BLaER1 treated with 17β-estradiol and CSF1 and Interleukin-3, amounts not matched to agents 10 nM and 100 nM (cell line): ENCODE data around the gene PLCB1.

Experiments used
- H3K27ac ChIP-seq, 11 experiments: shearing (Covaris generic); formaldehyde crosslinking; 2 replicates each; pipeline ENCODE4 v1.8.1; 2022
- H3K27me3 ChIP-seq, 11 experiments: shearing (Covaris generic); formaldehyde crosslinking; 2 replicates each; pipeline ENCODE4 v1.8.1; 2022
- H3K36me3 ChIP-seq, 11 experiments: shearing (Covaris generic); formaldehyde crosslinking; 2 replicates each; pipeline ENCODE4 v1.8.1; 2022
- H3K4me1 ChIP-seq, 10 experiments: shearing (Covaris generic); formaldehyde crosslinking; 2 replicates each; pipeline ENCODE4 v1.8.1; 2022
- H3K4me2 ChIP-seq, 11 experiments: shearing (Covaris generic); formaldehyde crosslinking; 2 replicates each; pipeline ENCODE4 v1.8.1; 2022
- H3K4me3 ChIP-seq, 10 experiments: shearing (Covaris generic); formaldehyde crosslinking; 2 replicates each; pipeline ENCODE4 v1.8.1; 2022
- H3K9ac ChIP-seq, 11 experiments: shearing (Covaris generic); formaldehyde crosslinking; 2 replicates each; pipeline ENCODE4 v1.8.1; 2022
- H3K9me3 ChIP-seq, 11 experiments: shearing (Covaris generic); formaldehyde crosslinking; replicated peaks in 1 of 11; 2 replicates each; pipeline ENCODE4 v1.8.1; 2022
- H4K20me1 ChIP-seq, 11 experiments: shearing (Covaris generic); formaldehyde crosslinking; 2 replicates each; pipeline ENCODE4 v1.8.1; 2022
- Cebpa-rat ChIP-seq, 11 experiments: shearing (Covaris generic); IDR thresholded peaks; 2 replicates each; pipeline ENCODE4 v1.8.1; 2022

Gene PLCB1

GRCh38 chr20:8425802-8426201, 293.7 kb downstream of the PLCB1 start:
- Histone ChIP-seq H3K4me2 (no peak overlapping the region), H3K9ac (no peak overlapping the region), H4K20me1 (no peaks in the 10 kb centered on the region), H3K27ac (no peak overlapping the region), H3K4me1 (peaks cover 0 to 15% (median 4%) of the 10 kb centered on the region in 10 experiments; a peak in 6 of 20 replicates), H3K27me3 (no peaks in the 10 kb centered on the region), H3K36me3 (no peaks in the 10 kb centered on the region), H3K9me3 (0 out of 22 replicates have a peak, but pooled peaks cover 0 to 3% (median 0%) of the 10 kb centered on the region in 11 experiments), H3K4me3 (no peak overlapping the region)
- no peak for TF ChIP-seq Cebpa-rat (IDR thresholded peaks at IDR 0.05)

- H3K9ac ChIP-seq: no peak overlapping the region
- H3K27ac ChIP-seq: peak overlapping the region in 3 of 11 experiments; percentile 37 to 67 (median 43); a peak in 5 of 22 replicates
- H3K4me2 ChIP-seq: peak overlapping the region in 4 of 11 experiments; percentile 2 to 36 (median 24); a peak in 5 of 22 replicates
- no peaks in the 10 kb centered on the region for H3K27me3 ChIP-seq
- no peak overlapping the region for H3K4me3 ChIP-seq
- no peaks in the 10 kb centered on the region for H4K20me1 ChIP-seq
- TF ChIP-seq Cebpa-rat (IDR thresholded peaks at IDR 0.05): no peak
- peaks cover 7 to 21% (median 11%) of the 10 kb centered on the region in 10 experiments for H3K4me1 ChIP-seq
- no peaks in the 10 kb centered on the region for H3K36me3 ChIP-seq
- 0 out of 22 replicates have a peak, but pooled peaks cover 0 to 3% (median 0%) of the 10 kb centered on the region in 11 experiments for H3K9me3 ChIP-seq
Measured at GRCh38 chr20:8427419-8428040, 295.5 kb downstream of the PLCB1 start.

GRCh38 chr20:8428988-8429387, 296.9 kb downstream of the PLCB1 start:
- H3K4me2 ChIP-seq: no peak overlapping the region
- no peaks in the 10 kb centered on the region for H3K27me3 ChIP-seq
- no peaks in the 10 kb centered on the region for H3K36me3 ChIP-seq
- H3K27ac ChIP-seq: no peak overlapping the region
- no peak for TF ChIP-seq Cebpa-rat (IDR thresholded peaks at IDR 0.05)
- H3K4me1 ChIP-seq: peaks cover 13 to 32% (median 21%) of the 10 kb centered on the region in 10 experiments
- H4K20me1 ChIP-seq: no peaks in the 10 kb centered on the region
- H3K9ac ChIP-seq: no peak overlapping the region
- H3K9me3 ChIP-seq: 0 out of 22 replicates have a peak, but pooled peaks cover 0 to 3% (median 0%) of the 10 kb centered on the region in 11 experiments
- no peak overlapping the region for H3K4me3 ChIP-seq

- Histone ChIP-seq H3K9ac (no peak overlapping the region), H3K27me3 (no peaks in the 10 kb centered on the region)
Measured at GRCh38 chr20:8431538-8432434, 299.7 kb downstream of the PLCB1 start.

GRCh38 chr20:8432435-8433148, 300.5 kb downstream of the PLCB1 start:
- Histone ChIP-seq H4K20me1 (no peaks in the 10 kb centered on the region), H3K27me3 (no peaks in the 10 kb centered on the region), H3K4me1 (peaks cover 13 to 35% (median 19%) of the 10 kb centered on the region in 10 experiments), H3K9me3 (0 out of 22 replicates have a peak, but pooled peaks cover 0 to 3% (median 0%) of the 10 kb centered on the region in 11 experiments), H3K9ac (no peak overlapping the region), H3K27ac (0 out of 22 replicates have a peak overlapping the region, but pooled peaks of 2 of the 11 experiments have one; percentile 19 to 23), H3K36me3 (no peaks in the 10 kb centered on the region; a peak in 1 of 22 replicates), H3K4me2 (peak overlapping the region in 10 of 11 experiments; percentile 36 to 78 (median 60); a peak in 19 of 22 replicates), H3K4me3 (no peak overlapping the region)
- no peak for TF ChIP-seq Cebpa-rat (IDR thresholded peaks at IDR 0.05)

More at GRCh38 chr20:8431538-8432434, 299.7 kb downstream of the PLCB1 start:
- Histone ChIP-seq H4K20me1 (no peaks in the 10 kb centered on the region), H3K9me3 (0 out of 22 replicates have a peak, but pooled peaks cover 0 to 3% (median 0%) of the 10 kb centered on the region in 11 experiments), H3K4me3 (no peak overlapping the region), H3K36me3 (no peaks in the 10 kb centered on the region; a peak in 1 of 22 replicates), H3K27ac (no peak overlapping the region), H3K4me2 (peak overlapping the region in 9 of 11 experiments; percentile 36 to 78 (median 62); a peak in 16 of 22 replicates), H3K4me1 (peaks cover 13 to 40% (median 20%) of the 10 kb centered on the region in 10 experiments)
- no peak for TF ChIP-seq Cebpa-rat (IDR thresholded peaks at IDR 0.05)

- Histone ChIP-seq H3K36me3 (no peaks in the 10 kb centered on the region; a peak in 1 of 22 replicates), H3K9ac (no peak overlapping the region), H3K27me3 (no peaks in the 10 kb centered on the region), H3K27ac (0 out of 22 replicates have a peak overlapping the region, but pooled peaks of 1 of the 11 experiments have one; percentile 23), H3K4me1 (peaks cover 13 to 28% (median 16%) of the 10 kb centered on the region in 10 experiments), H4K20me1 (no peaks in the 10 kb centered on the region), H3K4me2 (peak overlapping the region in 9 of 11 experiments; percentile 36 to 78 (median 57); a peak in 13 of 22 replicates), H3K4me3 (no peak overlapping the region), H3K9me3 (0 out of 22 replicates have a peak, but pooled peaks cover 0 to 3% (median 0%) of the 10 kb centered on the region in 11 experiments)
- TF ChIP-seq Cebpa-rat (IDR thresholded peaks at IDR 0.05): no peak
Measured at GRCh38 chr20:8433291-8433690, 301.2 kb downstream of the PLCB1 start.

- Histone ChIP-seq H3K27ac (no peak overlapping the region), H3K4me2 (no peak overlapping the region), H3K36me3 (no peaks in the 10 kb centered on the region; a peak in 1 of 22 replicates), H3K9ac (no peak overlapping the region), H4K20me1 (no peaks in the 10 kb centered on the region), H3K27me3 (no peaks in the 10 kb centered on the region), H3K4me1 (peaks cover 12 to 25% (median 16%) of the 10 kb centered on the region in 10 experiments; a peak in 19 of 20 replicates), H3K9me3 (0 out of 22 replicates have a peak, but pooled peaks cover 0 to 3% (median 0%) of the 10 kb centered on the region in 11 experiments), H3K4me3 (no peak overlapping the region)
- TF ChIP-seq Cebpa-rat (IDR thresholded peaks at IDR 0.05): no peak
Measured at GRCh38 chr20:8434326-8434876, 302.3 kb downstream of the PLCB1 start.
